HG03432 (cell line): ENCODE data around the gene RBM20.
A peak's percentile ranks its signal among the peaks of the same experiment; 100 is the strongest.

Experiments
- ATAC-seq: cut with Tn5 transposase; IDR thresholded peaks from one replicate; pipeline ENCODE4 v1.9.1; 2021; ENCODE audit warnings: mild to moderate bottlenecking, moderate library complexity; ENCODE audit not compliant: unreplicated experiment

The RBM20 gene

DNA sequence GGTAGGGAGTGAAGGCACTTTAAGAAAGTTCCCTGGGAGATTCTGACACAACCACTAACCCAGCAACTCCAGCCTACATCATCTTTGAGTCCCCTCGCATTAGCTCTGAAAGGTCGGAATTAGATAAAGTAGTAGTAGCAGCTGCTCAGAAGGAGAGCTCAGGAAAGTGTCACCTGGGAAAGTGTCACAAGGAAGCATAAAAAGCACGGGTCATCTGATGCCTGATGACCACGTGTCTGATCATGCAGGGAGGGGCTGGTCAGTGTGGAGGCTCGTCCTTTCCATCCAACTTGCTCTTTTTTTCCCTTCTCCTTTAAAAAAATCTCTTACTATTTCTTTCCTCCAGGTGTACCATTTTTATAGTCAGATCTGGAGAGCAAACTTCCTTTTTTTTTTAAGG is 180.5 kb downstream of the RBM20 start:
- ATAC-seq, result no peak

- no peak for ATAC-seq
These were observed 181.4 kb downstream of the RBM20 start for GRCh38 chr10:110825508-110825907.

GRCh38 chr10:110827410-110827809 is 183.3 kb downstream of the RBM20 start:
- no peak for ATAC-seq

DNA sequence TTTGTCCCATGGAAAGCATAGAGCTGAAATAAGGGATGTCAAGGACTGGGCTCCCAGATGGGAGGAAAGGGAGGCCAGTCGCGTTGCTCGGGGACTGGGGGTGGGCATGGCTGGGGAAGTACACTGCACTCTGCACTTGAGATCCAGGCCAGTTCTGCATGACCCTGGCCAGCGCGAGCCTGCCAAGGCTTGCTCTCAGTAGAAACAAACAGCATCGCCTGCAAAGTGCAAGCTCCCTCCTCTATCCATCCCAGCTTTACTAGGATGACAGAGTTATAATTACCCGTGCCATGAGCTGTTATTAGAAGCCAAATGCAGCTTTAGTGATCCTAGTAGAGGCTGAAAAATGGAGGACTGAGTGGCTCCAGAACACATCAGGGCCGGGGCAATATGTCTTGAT is 183.7 kb downstream of the RBM20 start:
- no peak for ATAC-seq

- no peak for ATAC-seq
These were observed 184.4 kb downstream of the RBM20 start for GRCh38 chr10:110828525-110828924.

DNA sequence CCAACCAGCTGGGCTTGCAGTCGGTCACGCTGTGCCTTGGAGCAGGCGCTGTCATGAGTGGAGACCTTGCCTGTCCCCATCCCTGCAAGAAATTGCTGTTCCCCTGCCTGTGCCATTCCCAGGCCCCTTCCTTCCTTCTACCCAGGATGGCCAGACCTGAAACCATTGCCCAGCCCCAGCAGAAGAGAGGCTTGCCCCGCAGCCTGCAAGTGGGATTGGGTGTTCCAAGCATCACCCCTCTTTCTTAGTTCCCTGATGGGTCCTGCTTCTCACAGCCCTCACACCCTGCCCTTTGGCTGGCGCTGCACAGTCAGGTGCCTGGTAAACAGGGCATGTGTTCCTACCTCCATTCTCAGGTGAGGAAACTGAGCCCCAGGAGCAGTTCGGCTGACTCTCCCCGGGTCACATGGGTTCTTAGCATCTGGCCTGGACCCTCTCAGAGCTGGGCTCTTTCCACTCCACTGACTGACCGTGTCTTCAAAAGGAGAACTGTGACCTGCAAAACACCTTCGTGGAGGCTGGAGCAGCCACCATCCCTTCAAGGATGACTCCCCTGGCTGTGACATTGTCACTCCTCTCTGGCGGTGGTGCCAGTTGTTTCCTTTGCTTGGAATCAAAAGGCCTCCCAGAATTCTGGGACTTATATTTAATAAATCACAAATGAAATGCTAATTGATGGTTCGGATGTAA is 185.7 kb downstream of the RBM20 start:
- ATAC-seq, result no peak

DNA sequence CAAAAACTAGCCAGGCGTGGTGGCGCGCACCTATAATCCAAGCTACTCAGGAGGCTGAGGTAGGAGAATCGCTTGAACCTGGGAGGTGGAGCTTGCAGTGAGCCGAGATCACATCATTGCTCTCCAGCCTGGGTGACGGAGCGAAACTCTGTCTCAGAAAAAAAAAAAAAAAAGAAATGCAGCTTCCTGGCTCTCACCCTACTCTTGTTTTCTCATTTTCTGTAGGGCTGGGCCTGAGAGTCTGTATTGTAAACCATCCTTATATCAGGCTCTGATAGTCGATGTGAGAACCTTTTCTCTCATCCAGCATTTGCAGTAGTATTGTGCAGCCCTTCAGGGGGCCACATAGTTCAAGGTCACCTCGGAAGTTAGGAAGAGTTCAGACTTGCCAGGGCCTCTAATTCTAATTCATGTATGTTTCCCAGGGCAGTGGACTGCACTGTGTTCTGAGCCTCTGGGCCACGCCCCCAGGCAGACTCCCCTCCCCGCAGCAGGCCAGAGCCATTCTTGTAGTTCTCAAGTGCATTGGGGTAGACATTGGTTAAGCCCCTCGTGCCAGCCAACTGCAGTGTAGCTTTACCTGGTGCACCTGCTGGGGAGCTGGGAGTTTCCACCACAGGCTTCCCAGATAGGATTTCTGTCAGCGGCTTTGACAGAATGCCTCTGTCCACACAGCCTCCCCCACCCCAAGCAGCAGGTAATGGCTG is 189.3 kb downstream of the RBM20 start:
- ATAC-seq, result no peak

DNA sequence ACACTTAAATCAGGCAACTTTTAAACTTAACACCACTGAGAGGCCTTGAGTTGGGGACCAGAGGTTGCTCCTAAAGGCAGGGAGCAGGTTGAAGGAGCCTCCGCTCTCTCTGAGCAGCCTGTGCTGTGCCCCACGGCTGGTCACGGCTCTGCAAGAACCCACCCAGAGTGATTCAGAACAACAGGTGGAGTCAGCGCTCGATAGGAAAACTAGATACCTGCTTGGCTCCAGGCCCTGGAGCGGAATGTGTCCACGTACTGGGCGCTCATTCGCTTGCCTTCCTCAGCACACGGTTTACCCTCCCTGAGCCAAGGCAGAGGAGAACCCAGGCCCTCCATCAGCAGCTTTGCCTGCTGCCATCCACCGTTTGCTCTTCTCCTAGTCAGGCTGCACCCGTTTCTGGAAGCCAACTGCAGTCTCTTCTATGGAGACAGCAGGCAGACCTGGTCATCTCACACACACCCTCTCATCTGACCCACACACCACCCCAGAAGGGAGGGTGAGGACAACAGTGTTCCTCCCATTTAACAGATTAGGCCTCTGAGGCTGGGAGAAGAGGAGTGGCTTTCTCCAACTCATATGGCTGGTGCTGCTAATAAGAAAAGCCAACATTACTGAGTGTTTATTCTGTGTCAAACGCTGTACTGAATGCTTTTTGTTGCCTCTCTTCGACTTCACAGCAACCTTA is 189.9 kb downstream of the RBM20 start:
- ATAC-seq, result no peak

DNA sequence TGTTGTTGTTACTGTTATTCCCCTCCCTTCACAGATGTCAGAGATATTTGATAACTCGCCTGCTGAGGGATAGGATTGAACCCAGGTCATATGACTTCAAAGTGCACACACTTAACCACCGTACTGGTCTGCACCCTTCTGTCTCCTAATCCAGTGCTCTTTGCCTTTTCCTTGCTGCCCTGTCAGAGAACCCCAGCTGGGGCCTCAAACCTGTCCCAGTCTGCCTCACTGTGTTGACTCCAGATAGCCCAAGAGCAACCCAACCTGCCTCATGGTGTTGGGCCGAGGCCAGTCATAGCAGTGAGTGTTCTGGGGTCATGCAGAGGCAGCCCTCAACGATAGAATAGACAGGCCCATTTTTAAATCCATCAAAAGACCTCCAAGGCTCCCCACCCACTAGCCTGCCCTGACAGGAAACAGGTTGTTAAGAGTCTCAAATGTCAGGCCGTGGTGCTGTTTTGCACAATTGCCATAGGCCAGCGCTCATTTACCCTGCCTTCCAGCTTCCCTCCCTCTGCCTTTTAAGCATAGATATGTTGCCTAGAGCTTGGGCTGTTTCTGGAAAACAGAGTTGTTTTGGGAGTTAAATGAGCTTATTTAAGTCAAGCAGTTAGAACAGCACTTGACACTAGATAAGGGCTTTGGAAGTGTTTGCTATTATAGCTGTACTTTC is 190.6 kb downstream of the RBM20 start:
- no peak for ATAC-seq

DNA sequence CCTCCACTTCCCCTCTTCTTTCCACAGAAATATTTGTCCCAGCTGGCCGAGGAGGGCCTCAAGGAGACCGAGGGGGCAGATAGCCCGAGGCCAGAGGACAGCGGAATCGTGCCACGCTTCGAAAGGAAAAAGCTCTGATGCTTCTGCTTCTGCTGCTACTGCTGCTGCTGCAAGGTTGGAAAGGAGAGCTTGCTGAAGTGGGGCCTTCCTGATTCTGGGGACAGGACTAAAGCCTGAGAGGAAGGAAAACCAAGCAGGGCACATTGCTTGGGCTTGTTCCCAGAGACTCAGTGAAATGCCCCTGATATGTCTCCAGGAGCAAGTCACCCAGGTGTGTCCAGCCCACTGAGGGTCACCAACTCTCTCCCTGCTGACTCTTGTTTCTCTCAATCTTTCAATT is 191.7 kb downstream of the RBM20 start:
- no peak for ATAC-seq

DNA sequence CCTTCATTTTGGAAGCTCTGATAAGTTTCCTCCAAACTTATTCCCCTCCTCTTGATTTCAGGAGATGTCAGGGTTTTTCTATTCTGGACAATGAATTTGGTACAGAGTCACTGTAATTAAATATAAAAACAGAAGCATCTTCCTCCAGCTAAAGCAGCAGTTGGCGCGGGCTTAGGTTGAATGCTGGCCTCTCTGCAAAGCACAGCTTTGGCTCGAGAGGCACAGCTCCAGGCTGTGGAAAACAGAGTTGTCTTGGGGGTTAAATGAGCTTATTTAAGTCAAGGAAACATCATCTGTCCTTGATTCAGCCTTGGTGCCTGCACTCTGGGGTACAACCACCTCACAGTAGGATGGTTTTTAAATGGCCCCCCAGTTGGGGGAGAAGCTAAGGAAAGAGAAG is 192.6 kb downstream of the RBM20 start:
- no peak for ATAC-seq

DNA sequence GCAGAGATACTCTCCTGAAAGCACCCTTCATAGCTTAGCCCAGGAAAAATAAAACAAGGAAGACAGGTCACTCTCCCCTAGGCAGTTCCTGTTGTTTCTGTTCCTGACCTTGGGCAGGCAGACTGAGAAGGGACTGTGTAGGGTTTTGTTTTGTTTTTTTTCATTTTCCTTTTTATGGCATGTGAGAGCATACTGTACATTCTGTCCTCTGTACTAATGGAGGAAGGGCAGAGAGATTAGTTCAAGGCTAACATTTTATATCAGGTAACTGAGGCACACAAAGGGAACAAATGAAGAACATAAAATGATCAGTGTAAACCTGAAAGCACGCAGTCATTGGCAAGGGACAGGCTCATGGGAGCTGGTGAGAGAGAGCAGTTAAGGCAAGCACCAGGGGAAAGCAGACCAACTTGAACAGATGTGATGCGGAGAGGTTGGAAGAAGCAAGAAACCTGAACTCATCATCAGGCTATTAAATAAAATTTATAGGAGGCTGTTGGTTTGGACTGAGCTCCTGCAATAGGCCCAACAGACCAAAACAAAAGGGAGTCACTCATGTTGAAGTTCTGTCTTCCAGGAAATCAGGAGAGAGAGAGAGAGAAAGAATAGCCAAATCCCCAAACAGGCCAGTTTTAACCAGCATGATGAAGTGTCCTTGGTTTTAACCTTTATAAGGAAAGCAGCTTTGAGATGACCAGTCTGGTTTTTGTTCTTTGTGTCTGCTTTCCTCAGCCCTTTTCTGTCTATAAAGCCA is 193.5 kb downstream of the RBM20 start:
- no peak for ATAC-seq

DNA sequence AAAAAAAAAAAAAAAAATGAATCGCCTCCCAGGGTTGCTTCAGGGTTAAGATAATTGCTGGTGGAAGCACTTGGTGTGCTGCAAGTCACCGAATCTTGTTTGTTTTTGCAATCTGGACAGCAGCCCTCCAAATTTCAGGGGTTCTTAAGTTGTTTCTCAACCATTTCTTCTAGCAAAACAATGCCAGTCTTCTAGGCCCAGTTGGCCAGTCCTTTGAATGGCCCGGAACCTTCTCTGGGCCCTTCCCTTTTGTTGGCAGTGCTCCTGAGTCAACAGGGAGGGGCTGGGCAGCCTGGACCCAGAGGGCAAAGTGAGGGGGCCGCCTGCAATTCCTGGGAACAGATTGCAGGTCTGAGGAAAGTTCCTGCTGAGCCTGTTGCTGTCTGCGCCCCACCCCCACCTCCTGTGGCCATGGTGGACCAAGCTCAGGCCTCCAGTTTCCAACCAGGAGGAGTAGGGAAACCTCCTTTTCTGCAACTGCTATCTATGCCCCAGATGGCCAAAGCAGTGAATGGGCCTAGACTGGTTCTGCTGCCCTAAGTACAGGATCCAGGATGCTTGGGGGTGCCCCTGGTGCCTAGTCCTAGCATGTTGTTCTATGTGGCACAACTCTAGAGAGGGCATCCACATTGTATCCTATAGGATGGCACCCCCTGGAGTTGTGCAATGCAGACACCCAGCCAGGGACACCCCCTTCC is 196.2 kb downstream of the RBM20 start:
- ATAC-seq, result no peak

DNA sequence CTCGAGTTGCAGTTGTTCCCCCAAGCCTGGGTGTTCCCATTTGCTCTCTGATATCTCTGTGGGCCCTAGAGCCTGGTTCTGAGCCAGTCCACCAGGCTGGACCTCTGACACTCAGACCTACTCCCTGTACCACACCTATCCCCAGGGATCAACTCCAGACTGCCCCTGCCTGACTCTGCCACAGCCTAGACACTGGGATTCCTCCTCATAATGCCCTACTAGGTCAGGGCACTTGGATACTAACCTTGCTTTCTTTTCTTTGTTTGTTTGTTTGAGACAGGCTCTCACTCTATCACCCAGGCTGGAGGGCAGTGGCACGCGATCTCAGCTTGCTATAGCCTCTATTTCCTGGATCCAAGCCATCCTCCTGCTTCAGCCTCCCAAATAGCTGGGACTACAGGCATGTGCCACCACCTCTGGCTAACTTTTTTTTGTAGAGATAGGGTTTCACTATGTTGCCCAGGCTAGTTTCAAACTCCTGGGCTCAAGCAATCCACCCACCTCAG is 196.8 kb downstream of the RBM20 start:
- no peak for ATAC-seq

DNA sequence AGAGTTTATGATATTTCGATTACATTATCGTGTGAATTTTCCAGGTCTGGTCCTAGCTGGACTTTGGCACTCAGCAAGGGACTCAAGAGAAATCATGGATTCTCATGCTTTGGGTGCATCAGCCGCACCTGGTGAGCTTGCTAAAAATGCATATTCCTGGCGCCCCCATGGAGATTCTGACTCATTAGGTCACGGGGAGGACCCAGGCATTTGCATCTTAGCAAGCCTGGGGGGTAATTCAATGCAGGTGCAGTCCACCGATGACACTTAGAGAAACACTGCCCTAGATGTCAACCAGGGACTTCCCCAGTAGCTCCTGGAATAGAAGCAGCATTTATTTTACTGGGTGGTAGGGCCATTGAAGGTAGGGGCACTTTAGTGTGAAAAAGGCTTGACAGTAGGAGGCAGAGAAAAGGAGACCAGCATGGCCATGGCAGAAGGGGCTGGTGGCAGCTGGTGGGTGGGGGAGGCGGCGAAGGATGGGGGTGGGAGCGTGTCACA is 197.7 kb downstream of the RBM20 start:
- peak; percentile 69 for ATAC-seq

DNA sequence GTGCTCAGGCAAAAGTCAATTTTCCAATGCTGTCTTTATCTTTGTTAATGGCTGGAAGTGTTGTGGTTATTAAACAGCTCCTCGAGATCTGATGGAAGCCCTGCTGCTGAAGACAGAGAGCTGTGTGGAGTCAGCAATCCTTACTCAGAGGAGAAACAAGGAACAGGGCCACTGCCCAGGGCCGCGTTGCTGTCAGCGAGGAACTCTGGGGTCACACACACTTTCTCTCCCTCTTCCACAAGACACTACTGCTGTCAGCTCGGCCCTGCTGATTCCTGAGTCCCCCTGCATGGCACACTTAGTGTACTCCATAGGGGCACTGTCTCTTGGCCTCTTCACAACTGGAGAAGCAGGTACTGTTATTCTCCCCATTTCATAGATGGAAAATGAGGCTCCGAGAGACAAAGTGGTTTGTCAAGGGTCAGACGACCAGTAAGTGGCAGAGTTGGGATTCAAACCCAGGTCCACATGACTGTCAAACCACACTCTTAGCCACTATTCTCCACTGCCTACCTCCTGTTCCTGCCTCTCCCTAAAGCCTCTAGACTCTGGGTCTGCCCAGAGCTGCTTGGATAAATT is 198.3 kb downstream of the RBM20 start:
- peak; percentile 5 for ATAC-seq

DNA sequence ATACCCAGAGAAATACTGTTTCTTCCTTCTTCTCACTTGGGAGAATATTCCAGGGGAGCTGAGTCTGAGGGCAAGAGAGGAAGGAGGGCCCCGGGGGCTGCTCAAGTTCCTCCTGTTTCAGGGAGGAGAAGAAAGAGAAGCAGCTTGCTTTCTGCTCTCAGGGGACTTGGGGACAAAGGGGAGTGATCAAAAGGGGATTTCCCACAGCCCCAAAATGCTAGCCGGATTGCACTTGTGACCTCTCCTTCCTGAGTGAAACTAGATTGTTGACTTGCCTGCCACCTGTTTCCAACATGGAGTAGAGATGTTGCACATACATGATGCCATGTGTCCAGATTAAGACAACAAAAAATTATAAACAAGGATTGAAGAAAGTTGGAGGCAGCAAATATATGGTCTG is 198.9 kb downstream of the RBM20 start:
- peak; percentile 79 for ATAC-seq

- no peak for ATAC-seq
These were observed 199.9 kb downstream of the RBM20 start for GRCh38 chr10:110843796-110844616.

DNA sequence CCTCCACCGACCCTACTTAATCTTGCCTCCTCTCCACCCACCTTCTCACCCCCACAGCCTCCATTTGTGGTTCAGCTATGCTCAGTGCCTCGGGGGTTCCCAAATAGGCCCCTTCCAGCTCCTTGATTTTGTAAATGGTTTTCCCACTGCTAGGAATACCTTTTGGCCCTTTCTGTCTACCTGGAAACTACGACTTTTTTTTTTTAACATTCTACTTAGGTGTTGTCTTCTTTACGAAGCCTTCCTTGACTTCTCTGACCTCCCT is 200.4 kb downstream of the RBM20 start:
- no peak for ATAC-seq
